Fibroblast of skin of right biceps (primary cell): ENCODE results near the gene IFITM1.
"Not testable (repeated sequence)": the region's sequence is repeated elsewhere in the genome, so short reads cannot be mapped to it uniquely, and the experiment has no call there.

Experiments used
- DNase-seq: peaks from one replicate; pipeline ENCODE4 v3.0.0-alpha.2; 2013

The IFITM1 gene

GRCh38 chr11:328516-329100 lies 14.8 kb downstream of the IFITM1 start:
- DNase-seq = not testable (repeated sequence)

GRCh38 chr11:329886-330253 lies 16.0 kb downstream of the IFITM1 start:
- no peak for DNase-seq

DNA sequence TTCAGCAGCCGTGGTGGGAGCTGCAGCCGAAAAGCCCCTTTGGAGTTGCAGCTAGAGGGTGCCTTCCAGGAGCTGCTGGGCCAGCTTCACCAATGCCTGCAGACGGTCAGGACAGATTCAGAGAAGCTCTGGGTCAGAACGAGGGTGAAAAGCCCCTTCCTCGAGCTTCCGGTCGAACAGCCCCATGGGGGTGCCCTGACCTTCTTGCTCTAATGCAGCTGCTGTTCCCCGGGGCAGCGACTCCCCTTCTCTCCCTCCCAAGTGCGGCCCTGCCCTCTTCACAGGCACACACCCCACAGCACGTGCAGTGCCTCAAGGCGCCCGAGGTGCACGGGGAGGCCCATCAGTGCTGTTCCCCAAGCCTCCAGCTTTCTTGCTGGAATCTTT lies 16.5 kb downstream of the IFITM1 start:
- no peak for DNase-seq

GRCh38 chr11:330694-331357 lies 17.0 kb downstream of the IFITM1 start:
- DNase-seq = no peak

DNA sequence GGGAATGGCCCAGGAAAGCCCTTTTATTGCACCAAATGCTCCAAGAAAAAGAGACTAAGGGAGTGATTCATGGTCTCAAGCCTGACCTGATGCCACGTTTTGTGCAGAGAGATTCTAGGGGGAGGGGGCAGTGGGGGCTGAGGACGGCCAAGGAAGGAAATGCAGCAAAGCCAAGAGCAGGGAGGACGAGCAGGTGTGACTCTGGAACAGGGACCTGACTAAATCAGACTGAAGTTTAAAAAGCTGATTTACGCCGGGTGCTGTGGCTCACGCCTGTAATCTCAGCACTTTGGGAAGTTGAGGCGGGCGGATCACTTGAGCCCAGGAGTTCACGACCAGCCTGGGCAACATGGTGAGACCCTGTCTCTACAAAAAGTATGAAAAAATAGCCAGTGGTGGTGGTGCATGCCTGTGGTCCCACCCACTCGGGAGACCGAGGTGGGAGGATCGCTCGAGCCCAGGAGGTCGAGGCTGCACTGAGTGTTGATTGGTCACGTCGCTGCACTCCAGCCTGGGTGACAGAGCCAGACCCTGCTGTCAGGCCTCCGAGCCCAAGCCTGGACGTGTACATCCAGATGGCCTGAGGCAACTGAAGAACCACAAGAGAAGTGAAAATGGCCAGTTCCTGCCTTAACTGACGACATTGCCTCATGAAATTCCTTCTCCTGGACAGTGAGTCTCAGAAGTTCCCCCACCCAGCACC lies 17.7 kb downstream of the IFITM1 start:
- no peak for DNase-seq

GRCh38 chr11:332651-333480 lies 19.0 kb downstream of the IFITM1 start:
- no peak for DNase-seq

DNA sequence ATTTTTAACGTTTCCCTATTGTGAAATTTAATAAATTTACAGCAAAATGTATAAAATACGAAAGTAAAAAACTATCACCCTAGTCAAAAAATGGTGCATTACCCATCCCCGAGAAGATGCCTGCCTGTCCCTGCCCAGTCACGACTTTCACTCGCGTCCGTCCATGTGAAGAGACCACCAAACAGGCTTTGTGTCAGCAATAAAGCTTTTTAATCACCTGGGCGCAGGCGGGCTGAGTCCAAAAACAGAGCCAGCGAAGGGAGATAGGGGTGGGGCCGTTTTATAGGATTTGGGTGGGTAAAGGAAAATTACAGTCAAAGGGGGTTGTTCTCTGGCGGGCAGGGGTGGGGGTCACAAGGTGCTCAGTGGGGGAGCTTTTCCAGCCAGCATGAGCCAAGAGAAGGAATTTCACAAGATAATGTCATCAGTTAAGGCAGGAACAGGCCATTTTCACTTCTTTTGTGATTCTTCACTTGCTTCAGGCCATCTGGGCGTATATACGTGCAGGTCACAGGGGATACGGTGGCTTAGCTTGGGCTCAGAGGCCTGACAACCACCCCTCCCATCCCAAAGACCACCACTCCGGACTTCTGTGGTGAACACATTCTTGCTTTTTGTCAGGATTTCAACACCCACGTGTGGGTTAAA lies 19.9 kb downstream of the IFITM1 start:
- not testable (repeated sequence) for DNase-seq

- DNase-seq = peak; percentile 38
Measured at GRCh38 chr11:334264-334994, 20.6 kb downstream of the IFITM1 start.

DNA sequence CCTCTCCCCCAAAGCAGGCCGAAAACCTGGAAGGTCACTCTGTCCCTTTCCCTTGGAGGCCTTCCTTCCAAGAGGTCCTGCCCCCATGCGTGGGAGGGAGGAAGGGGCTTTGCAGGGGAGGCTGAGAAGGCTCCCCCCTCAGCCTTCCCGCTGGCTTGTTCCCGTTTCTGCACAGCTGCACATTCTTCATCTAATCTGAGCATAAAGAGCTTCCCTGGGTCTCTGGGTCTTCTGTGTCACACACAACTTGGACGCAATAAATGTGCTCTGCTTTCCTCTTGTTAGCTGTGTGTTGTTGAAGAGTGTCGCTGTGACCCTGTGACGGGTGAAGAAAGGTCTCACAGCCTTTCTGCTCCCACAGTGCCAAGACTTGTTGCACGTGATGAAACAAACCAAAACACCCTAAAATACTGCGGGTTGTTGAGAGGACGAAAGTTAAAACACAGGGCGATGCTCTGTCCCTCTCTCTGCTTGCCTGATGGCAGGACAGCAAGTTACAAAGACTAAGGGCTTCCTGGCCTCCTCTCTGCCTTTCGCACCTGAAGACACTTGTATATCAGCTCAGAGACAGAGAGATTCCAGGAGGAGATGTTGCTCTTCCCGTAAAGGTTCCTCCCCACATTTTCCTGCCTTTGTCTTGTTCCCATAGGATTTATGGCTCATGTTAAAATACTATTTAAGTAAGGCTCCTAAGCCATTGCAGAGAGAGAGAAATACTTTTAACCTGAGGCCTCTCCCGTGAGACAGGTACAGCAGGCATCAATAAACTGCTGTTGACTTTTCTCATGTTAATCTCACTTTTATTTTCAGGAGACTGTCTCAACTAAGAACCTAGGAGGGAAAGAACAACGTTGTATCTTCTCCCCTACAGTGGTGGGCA lies 22.2 kb downstream of the IFITM1 start:
- DNase-seq = peak; percentile 43

DNA sequence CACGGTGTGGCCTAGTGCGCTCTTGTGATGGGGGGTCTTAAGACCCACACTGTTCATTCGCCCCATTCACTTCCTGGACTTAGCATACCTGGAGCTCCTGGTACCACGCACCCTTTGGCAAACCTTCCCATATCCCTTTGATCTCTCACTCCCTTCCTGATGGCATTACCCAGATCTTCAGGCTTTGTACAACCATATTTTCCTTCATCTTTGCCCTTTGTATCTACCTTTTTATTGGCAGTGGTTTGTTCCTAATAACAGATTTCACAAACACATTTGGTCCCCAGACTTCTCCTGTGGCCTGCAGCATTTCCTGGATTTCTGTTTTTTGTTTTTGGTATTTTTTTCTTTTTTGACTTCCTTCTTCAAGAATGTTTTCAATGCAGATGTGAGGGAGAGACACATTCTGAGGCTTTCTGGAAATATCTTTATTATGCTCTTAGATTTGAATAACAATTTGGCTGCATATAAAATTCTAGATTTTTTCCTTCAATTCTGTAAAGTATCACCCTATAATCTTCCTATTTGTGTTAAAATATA lies 22.9 kb downstream of the IFITM1 start:
- DNase-seq = no peak

DNA sequence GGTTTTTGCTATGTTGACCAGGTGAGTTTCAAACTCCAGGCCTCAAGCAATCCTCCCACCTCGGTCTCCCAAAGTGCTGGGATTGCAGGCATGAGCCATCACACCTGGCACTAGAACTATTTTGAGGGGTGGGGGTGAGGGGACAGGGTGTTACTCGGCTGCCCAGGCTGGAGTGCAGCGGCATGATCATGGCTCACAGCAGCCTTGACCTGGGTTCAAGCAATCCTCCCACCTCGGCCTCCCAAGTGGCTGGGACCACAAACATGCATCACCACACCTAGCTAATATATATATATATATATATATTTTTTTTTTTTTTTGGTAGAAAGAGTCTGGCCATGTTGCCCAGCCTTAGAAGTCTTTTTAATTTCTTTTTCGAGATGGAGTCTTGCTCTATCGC lies 23.9 kb downstream of the IFITM1 start:
- no peak for DNase-seq

DNA sequence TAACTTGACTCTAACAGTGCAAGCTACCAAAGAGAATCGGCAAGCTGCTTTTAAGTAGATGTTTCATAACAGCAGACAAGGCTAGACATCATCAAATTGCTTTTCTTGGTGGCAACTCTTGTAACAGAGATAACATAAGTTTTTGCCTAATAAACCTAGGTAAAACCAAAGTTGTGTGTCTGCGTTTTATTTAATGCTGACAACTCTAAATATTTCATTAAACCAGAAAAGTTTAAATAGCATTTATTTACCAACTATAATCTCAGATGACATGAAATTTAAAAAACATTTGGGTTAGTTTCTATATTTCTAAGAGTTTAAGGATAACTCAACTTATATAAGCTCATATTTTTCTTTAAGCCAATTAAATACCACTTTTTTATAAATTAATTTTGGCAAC lies 26.1 kb downstream of the IFITM1 start:
- no peak for DNase-seq

DNA sequence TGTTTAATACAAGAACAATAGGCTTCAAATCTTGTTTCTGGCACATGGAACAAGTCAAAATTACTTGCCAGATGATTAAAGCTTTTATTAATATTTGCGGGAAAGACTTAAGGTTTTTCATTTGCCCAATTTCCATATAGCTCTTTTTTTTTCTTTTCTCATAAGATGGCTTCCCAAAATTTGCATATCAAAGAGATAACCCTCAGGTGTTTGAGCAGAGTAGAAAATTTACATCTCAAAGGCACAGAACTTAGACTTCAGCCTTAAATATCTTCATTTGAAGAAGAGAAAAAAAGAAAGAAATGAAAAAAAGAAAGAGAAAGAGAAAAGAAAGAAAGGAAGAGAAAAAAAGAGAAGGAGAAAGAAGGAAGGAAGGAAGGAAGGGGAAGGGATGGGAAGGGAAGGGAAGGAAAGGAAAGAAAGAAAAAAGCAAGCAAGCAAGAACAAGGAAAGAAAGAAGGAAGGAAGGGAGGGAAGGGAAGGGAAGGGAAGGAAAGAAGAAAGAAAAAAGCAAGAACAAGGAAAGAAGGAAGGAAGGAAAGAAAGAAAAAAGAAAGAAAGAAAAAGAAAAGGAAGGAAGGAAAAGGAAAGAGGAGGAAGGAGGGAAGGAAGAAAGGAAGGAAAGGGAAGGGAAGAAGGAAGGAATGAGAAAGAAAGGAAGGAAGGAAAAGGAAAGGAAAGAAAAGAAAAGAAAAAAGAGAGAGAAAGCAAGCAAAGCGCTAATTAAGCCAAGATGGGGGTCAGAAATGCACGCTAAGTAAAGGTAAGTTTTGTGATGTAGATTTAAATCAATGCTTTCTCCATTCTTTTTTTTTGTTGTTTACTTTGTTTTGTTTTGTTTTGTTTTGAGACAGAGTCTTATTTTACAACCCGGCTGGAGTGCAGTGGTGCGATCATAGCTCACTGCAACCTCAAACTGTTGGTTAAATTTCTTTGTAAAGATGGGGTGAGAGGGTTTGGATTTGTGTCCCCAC lies 27.0 kb downstream of the IFITM1 start:
- no peak for DNase-seq

- no peak for DNase-seq
Measured at GRCh38 chr11:342328-342727, 28.5 kb downstream of the IFITM1 start.

DNA sequence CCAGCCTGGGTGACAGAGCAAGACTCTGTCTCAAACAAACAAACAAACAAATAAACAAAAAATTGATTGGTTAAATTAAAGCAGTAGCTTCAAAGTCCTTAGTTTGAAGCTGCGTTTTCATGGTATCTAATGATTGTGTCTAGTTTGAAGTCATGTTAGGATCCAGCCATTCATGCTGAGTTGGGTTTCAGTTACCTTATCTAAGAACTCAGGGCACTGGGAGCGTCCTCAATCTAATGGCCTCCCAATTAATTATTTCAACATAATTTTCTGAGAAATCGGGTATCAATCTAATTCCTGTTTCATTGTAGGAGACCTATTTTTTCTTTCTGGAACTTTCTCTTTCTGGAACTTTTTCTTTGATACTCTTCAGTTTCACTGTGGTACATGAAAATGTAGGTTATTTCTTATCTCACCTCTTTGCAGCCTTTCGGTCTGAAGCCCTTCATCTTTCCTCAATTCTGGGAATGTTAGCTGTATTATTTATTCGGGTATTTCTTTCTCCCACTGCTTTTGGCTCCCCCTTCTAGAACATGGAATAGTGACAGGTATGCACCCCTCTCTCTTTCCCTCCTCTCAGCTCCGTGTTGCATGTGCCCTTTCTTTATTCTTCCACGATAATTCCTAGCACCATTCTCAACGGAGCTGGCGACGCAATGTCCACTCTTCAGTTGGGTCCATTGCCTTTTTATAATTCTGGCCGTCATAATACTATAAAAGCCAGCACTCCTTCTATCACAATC lies 31.2 kb downstream of the IFITM1 start:
- DNase-seq = no peak

DNA sequence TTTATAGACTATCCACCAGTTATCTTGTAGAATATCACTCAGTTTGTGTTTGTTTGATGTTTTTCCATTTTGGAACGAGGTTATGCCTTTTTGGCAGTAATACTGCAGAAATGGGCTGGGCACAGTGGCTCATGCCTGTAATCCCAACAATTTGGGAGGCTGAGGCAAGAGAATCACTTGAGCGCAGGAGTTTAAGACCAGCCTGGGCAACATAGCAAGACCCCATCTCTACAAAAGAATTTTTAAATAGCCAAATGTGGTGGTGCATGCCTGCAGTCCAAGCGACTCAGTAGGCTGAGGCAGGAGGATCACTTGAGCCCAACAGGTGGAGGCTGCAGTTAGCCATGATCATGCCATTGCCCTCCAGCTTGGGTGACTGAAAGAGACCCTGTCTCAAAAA lies 32.7 kb downstream of the IFITM1 start:
- DNase-seq = no peak

DNA sequence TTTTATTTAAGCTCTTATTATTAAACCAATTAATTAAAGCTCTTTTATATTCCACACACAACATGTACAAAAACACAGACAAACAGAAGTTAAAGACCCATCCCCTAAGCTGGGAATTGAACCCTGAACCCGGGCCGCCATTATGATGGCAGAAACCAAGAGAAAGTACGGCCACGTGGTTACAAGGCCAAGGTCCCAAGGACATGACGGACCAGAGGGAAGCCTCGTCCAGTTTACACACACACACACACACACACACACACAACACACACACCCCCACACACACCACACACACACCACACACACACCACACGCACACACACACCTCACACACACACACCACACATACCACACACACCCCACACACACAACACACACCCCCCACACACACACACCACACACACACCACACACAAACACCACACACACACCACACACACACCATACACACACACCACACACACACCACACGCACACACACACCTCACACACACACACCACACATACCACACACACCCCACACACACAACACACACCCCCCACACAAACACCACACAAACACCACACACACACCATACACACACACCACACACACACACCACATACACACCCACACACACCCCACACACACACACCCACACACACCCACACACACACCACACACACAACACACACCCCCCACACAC lies 35.6 kb downstream of the IFITM1 start:
- not testable (repeated sequence) for DNase-seq

DNA sequence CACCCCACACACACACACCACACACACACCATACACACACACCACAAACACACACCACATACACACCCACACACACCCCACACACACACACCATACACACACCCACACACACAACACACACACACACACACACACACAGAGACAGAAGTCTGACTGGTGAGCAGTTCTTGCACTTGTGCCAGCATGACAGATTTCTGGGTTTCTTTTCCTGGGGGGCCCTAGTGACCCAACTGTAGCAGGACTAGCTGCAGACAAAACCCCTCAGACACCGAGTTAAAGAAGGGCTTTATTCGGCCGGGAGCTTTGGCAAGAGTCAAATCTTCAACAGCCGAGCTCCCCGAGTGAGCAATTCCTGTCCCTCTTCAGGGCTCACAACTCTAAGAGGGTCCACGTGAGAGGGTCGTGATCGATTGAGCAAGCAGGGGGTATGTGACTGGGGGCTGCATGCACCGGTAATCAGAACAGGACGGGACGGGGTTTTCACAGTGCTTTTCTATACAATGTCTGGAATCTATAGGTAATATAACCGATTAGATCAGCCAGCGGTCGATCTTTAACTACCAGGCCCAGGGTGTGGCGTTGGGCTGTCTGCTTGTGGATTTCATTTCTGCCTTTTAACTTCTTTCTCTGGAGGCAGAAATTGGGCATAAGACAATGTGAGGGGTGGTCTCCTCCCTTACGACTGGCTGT lies 36.3 kb downstream of the IFITM1 start:
- DNase-seq = not testable (repeated sequence)
